ENCODE data around the gene MEF2D. TPM values are rescaled to one million over a fixed set of nuclear protein-coding genes. Genes with fewer than 3 reads are reported as not detected.

Gene MEF2D
- total RNA-seq, 2 experiments from 2014 or later: 35.9 to 39.7 TPM

GRCh38 chr1:156499194-156499841 is 1.3 kb downstream of the MEF2D start:
- intact Hi-C loops (cut with micrococcal nuclease): no loop called here
- DNase-seq: no peak
- ChIA-PET POLR2A (interaction anchor here (0.9 to 7.8 kb wide), 5 partner anchors 9 to 42 kb away, joined by 3 to 103 read pairs (median 8); no protein-coding TSS in a partner anchor), CTCF (interaction anchor here (1.5 to 11.4 kb wide), 4 partner anchors 10 to 114 kb away, joined by 4 to 180 read pairs (median 8); no protein-coding TSS in a partner anchor)
- Mint-ChIP-seq H3K4me3 (peak overlapping the region; percentile 92), H3K4me1 (ENCODE audit: low read depth) (peaks cover 74% of the 10 kb centered on the region), H3K27ac (peak overlapping the region; percentile 65), H3K36me3 (no peaks in the 10 kb centered on the region), H3K9me3 (no peaks in the 10 kb centered on the region), H3K27me3 (no peaks in the 10 kb centered on the region)

- Mint-ChIP-seq H3K9me3 (no peaks in the 10 kb centered on the region), H3K27ac (peak overlapping the region; percentile 65), H3K4me1 (ENCODE audit: low read depth) (peaks cover 74% of the 10 kb centered on the region), H3K36me3 (no peaks in the 10 kb centered on the region), H3K27me3 (no peaks in the 10 kb centered on the region), H3K4me3 (peak overlapping the region; percentile 92)
- DNase-seq: peak; percentile 9
- ChIA-PET CTCF (interaction anchor here (0.6 to 11.4 kb wide), 4 partner anchors 9 to 113 kb away, joined by 3 to 180 read pairs (median 6); no protein-coding TSS in a partner anchor), POLR2A (interaction anchor here (0.9 to 7.8 kb wide), 4 partner anchors 8 to 41 kb away, joined by 3 to 103 read pairs (median 6); no protein-coding TSS in a partner anchor)
- intact Hi-C loops (cut with micrococcal nuclease): no loop called here
Measured at GRCh38 chr1:156498432-156499193, 2.0 kb downstream of the MEF2D start.

GRCh38 chr1:156497743-156498431 is 2.7 kb downstream of the MEF2D start:
- Mint-ChIP-seq H3K27ac (no peak overlapping the region), H3K4me3 (peak overlapping the region; percentile 34), H3K36me3 (no peaks in the 10 kb centered on the region), H3K4me1 (ENCODE audit: low read depth) (peaks cover 74% of the 10 kb centered on the region), H3K9me3 (no peaks in the 10 kb centered on the region), H3K27me3 (no peaks in the 10 kb centered on the region)
- POLR2A ChIA-PET: interaction anchor here (1.2 kb wide), 1 partner anchor 41 kb away, joined by 3 read pairs; no protein-coding TSS in a partner anchor
- intact Hi-C loops (cut with micrococcal nuclease): no loop called here
- CTCF ChIA-PET: interaction anchor here (1.5 to 11.4 kb wide), 3 partner anchors 9 to 112 kb away, joined by 4 to 180 read pairs (median 8); no protein-coding TSS in a partner anchor
- DNase-seq: no peak

- no peak for DNase-seq
- CTCF ChIA-PET: interaction anchor here (1.3 to 11.4 kb wide), 3 partner anchors 15 to 40 kb away, joined by 3 to 180 read pairs (median 4); no protein-coding TSS in a partner anchor
- POLR2A ChIA-PET: no interaction called here
- no peaks in the 10 kb centered on the region for H3K27me3 Mint-ChIP-seq
- no peaks in the 10 kb centered on the region for H3K9me3 Mint-ChIP-seq
- H3K4me1 Mint-ChIP-seq (ENCODE audit: low read depth): peaks cover 74% of the 10 kb centered on the region
- H3K4me3 Mint-ChIP-seq: no peak overlapping the region
- intact Hi-C loops (cut with micrococcal nuclease): no loop called here
- H3K36me3 Mint-ChIP-seq: no peaks in the 10 kb centered on the region
- no peak overlapping the region for H3K27ac Mint-ChIP-seq
Measured at GRCh38 chr1:156497078-156497742, 3.4 kb downstream of the MEF2D start.

GRCh38 chr1:156496211-156496761 is 4.3 kb downstream of the MEF2D start:
- Mint-ChIP-seq H3K27ac (peak overlapping the region; percentile 50), H3K4me3 (no peak overlapping the region), H3K9me3 (no peaks in the 10 kb centered on the region), H3K27me3 (no peaks in the 10 kb centered on the region), H3K4me1 (ENCODE audit: low read depth) (peaks cover 77% of the 10 kb centered on the region), H3K36me3 (no peaks in the 10 kb centered on the region)
- CTCF ChIA-PET: interaction anchor here (1.0 to 11.4 kb wide), 4 partner anchors 14 to 50 kb away, joined by 3 to 180 read pairs (median 4); no protein-coding TSS in a partner anchor
- peak; percentile 47 for DNase-seq
- intact Hi-C loops (cut with micrococcal nuclease): no loop called here
- POLR2A ChIA-PET: no interaction called here

GRCh38 chr1:156495401-156496140 is 5.0 kb downstream of the MEF2D start:
- intact Hi-C loops (cut with micrococcal nuclease): no loop called here
- Mint-ChIP-seq H3K4me1 (ENCODE audit: low read depth) (peaks cover 84% of the 10 kb centered on the region), H3K4me3 (no peak overlapping the region), H3K27me3 (no peaks in the 10 kb centered on the region), H3K36me3 (no peaks in the 10 kb centered on the region), H3K27ac (peak overlapping the region; percentile 1), H3K9me3 (no peaks in the 10 kb centered on the region)
- POLR2A ChIA-PET: no interaction called here
- CTCF ChIA-PET: interaction anchor here (1.0 to 11.4 kb wide), 3 partner anchors 13 to 110 kb away, joined by 3 to 180 read pairs (median 4); no protein-coding TSS in a partner anchor
- DNase-seq: no peak

- Mint-ChIP-seq H3K9me3 (no peaks in the 10 kb centered on the region), H3K4me3 (no peak overlapping the region), H3K36me3 (no peaks in the 10 kb centered on the region), H3K4me1 (ENCODE audit: low read depth) (peaks cover 94% of the 10 kb centered on the region), H3K27ac (no peak overlapping the region), H3K27me3 (no peaks in the 10 kb centered on the region)
- no peak for DNase-seq
- ChIA-PET POLR2A (no interaction called here), CTCF (interaction anchor here (1.6 to 11.4 kb wide), 2 partner anchors 12 to 109 kb away, joined by 4 to 180 read pairs; no protein-coding TSS in a partner anchor)
- intact Hi-C loops (cut with micrococcal nuclease): no loop called here
Measured at GRCh38 chr1:156494309-156494895, 6.2 kb downstream of the MEF2D start.

GRCh38 chr1:156493742-156494141 is 6.8 kb downstream of the MEF2D start:
- Mint-ChIP-seq H3K4me1 (ENCODE audit: low read depth) (peaks cover 98% of the 10 kb centered on the region), H3K9me3 (no peaks in the 10 kb centered on the region), H3K36me3 (no peaks in the 10 kb centered on the region), H3K27ac (peak overlapping the region; percentile 30), H3K27me3 (no peaks in the 10 kb centered on the region), H3K4me3 (no peak overlapping the region)
- intact Hi-C loops (cut with micrococcal nuclease): no loop called here
- no peak for DNase-seq
- ChIA-PET CTCF (interaction anchor here (1.6 to 5.6 kb wide), 2 partner anchors 13 to 108 kb away, joined by 4 to 64 read pairs; no protein-coding TSS in a partner anchor), POLR2A (no interaction called here)

GRCh38 chr1:156493154-156493631 is 7.4 kb downstream of the MEF2D start:
- peak overlapping the region; percentile 0 for H3K4me3 Mint-ChIP-seq
- H3K4me1 Mint-ChIP-seq (ENCODE audit: low read depth): peaks cover 98% of the 10 kb centered on the region
- H3K27ac Mint-ChIP-seq: peak overlapping the region; percentile 23
- no peak for DNase-seq
- intact Hi-C loops (cut with micrococcal nuclease): no loop called here
- POLR2A ChIA-PET: interaction anchor here (5.6 kb wide), 1 partner anchor 9 kb away, joined by 103 read pairs; the partner anchor contains the start of gene MEF2D
- no peaks in the 10 kb centered on the region for H3K9me3 Mint-ChIP-seq
- CTCF ChIA-PET: interaction anchor here (0.6 to 5.6 kb wide), 2 partner anchors 12 to 998 kb away, joined by 6 to 64 read pairs; no protein-coding TSS in a partner anchor
- H3K27me3 Mint-ChIP-seq: no peaks in the 10 kb centered on the region
- H3K36me3 Mint-ChIP-seq: no peaks in the 10 kb centered on the region

GRCh38 chr1:156492591-156493080 is 7.9 kb downstream of the MEF2D start:
- Mint-ChIP-seq H3K27me3 (no peaks in the 10 kb centered on the region), H3K4me3 (peak overlapping the region; percentile 0), H3K4me1 (ENCODE audit: low read depth) (peaks cover 98% of the 10 kb centered on the region), H3K27ac (peak overlapping the region; percentile 23), H3K36me3 (peaks cover 1% of the 10 kb centered on the region), H3K9me3 (no peaks in the 10 kb centered on the region)
- ChIA-PET CTCF (interaction anchor here (0.6 to 5.6 kb wide), 3 partner anchors 12 to 999 kb away, joined by 6 to 64 read pairs (median 19); no protein-coding TSS in a partner anchor), POLR2A (interaction anchor here (5.6 kb wide), 1 partner anchor 10 kb away, joined by 103 read pairs; the partner anchor contains the start of gene MEF2D)
- no peak for DNase-seq
- intact Hi-C loops (cut with micrococcal nuclease): no loop called here

Data from activated CD4-positive, alpha-beta memory T cell treated with anti-CD3 and anti-CD28 coated beads for 36 hours (primary cell).